C4-2B (cell line): ENCODE data around the gene MDM4.

Experiments used
- H3K27ac ChIP-seq: fragments of 450-650 bp; 2 replicates; pipeline ENCODE4 v1.5.1; 2017
- ZFX ChIP-seq: fragments of 450-650 bp; IDR thresholded peaks from 2 replicates; pipeline ENCODE4 v1.6.1; 2017
- TF ChIP-seq, protein P1 (sequence below): fragments of 450-650 bp; conservative IDR thresholded peaks from 2 replicates; pipeline ENCODE4 v1.5.1; 2017; ENCODE audit warnings: mild to moderate bottlenecking

The MDM4 gene

DNA sequence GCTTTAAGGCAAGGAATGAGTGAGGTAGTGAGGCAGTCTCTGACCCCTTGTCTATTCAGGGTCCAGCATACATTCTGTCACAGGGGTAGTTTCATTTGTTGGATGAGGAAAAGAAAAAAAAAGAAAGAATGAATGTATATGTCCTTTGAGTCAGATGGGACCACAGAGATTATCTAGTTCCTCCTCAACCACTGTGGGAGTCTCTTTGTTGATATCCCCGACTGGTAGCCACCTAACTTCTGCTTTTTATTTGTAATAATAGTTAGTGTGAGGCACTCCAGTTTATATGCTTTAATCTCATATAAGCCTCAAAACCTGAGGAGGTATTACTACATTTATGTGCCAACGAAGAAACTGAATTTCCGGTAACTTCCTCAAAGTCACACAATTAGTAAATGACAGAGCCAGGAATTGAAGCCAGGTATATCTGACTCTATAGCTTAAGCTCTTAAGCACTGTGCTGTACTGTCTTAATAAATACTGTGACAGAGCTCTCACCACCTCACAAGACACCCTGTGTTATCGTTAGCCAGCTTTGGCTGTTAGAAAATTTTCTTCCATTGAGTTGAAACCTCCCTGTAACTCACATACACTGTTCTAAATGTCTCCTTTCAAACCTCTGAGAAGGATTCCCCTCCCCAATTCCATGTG is 82.2 kb downstream of the MDM4 start:
- H3K27ac ChIP-seq = no peak overlapping the region
- TF ChIP-seq, protein P1, sequence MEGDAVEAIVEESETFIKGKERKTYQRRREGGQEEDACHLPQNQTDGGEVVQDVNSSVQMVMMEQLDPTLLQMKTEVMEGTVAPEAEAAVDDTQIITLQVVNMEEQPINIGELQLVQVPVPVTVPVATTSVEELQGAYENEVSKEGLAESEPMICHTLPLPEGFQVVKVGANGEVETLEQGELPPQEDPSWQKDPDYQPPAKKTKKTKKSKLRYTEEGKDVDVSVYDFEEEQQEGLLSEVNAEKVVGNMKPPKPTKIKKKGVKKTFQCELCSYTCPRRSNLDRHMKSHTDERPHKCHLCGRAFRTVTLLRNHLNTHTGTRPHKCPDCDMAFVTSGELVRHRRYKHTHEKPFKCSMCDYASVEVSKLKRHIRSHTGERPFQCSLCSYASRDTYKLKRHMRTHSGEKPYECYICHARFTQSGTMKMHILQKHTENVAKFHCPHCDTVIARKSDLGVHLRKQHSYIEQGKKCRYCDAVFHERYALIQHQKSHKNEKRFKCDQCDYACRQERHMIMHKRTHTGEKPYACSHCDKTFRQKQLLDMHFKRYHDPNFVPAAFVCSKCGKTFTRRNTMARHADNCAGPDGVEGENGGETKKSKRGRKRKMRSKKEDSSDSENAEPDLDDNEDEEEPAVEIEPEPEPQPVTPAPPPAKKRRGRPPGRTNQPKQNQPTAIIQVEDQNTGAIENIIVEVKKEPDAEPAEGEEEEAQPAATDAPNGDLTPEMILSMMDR = no peak
- TF ChIP-seq ZFX = no peak

DNA sequence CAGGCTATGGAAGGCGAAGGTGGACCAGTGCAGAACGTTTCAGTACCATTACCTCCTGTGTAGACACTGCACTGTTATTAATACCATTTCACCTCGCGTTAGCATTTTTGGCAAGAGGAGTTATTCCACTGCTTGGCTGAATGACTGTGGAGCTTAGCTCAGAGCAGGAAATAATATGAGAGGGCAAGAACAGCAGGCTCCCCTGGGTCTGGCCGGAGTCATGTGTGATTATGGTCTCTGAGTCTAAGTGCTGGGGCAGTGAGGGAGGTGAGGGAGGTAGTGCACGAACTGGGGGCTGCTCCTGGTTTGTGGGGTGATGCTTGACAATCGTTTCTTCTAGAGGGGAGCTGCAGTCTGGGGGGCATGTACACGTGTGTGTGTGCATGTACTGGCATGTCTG is 82.9 kb downstream of the MDM4 start:
- TF ChIP-seq, protein P1 = no peak
- no peak for TF ChIP-seq ZFX
- H3K27ac ChIP-seq = no peak overlapping the region

DNA sequence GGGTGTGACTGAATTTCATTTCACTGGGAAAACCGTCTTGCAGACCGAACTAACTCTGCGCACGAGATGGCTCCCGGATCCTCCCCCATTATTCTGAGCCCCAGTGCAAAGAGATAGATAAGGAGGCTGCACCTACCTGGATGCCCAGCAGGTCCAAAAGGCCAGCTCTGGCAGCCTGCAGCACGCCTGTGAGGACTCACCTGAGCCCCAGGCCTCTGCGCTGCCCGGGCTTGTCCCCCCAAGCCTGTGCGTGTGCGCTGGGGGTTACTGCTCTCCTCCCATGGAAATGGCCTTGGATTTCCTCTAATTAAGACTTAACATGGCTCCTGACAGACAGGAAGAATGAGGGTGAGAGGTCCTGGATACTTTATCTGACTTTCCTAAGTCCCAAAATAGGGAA is 83.4 kb downstream of the MDM4 start:
- H3K27ac ChIP-seq = no peak overlapping the region
- TF ChIP-seq ZFX = no peak
- TF ChIP-seq, protein P1 = no peak

DNA sequence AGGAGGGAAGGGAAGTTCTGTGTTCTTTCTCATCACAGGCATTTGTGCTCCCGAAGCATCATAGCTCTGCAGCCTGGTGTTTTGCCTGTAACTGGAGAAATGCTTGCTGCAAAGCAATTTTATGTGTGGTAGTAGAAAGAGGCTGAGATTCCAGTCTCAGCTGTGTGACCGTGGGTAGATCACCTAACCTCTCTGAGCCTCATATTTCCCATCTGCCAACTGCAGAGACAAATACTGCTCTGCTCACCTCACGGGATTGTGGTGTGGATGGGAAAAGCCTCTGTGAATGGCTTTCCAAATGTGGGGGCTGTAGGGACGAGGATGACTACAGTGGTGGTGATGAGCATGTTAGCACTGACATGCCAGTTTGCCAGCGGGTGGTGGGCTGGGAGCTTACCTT is 84.0 kb downstream of the MDM4 start:
- no peak for TF ChIP-seq ZFX
- TF ChIP-seq, protein P1 = no peak
- no peak overlapping the region for H3K27ac ChIP-seq

DNA sequence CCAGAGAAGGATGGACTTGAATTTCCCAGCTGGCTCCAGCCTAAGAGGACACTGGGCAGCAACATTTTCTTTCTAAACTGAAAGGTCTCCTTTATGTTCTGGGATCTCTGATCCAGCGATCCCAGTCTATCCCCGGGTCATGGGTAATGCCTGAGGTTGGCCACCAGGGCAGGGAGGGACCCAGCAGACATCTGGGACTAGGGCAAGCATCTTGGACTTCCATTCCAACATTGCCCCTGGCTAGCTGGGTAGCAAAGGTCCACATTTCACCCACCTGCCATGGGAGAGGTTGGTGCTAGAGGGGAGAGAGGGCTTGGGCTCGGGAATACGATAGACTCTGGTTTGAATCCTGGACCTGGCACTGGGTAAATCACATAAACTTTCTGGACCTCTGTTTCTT is 84.8 kb downstream of the MDM4 start:
- H3K27ac ChIP-seq = no peak overlapping the region
- TF ChIP-seq, protein P1 = no peak; the same call in 1 of the 2 replicates
- no peak for TF ChIP-seq ZFX

DNA sequence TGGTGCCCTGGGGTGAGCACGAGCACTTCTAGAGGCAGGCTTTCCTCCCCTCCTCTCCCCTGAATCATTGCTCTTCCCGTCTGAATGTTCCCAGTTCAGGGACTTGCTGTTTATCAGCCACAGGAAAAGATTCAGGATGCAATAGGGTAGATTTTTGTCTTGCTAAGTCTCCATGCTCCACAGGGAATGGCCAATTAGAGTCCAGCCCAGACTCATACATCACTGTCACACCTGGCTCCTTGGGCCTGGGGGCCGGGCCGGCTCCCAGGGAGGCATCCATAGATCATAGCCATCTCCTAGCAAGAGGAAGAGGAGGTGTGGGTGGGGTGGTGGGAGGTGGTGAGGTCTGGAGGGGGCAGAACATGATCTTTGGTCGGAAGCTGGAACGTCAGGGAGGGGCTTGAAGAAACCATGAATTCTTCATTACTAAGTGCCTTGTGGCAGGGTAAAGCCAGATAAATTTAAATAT is 85.9 kb downstream of the MDM4 start:
- no peak for TF ChIP-seq ZFX
- TF ChIP-seq, protein P1 = no peak

DNA sequence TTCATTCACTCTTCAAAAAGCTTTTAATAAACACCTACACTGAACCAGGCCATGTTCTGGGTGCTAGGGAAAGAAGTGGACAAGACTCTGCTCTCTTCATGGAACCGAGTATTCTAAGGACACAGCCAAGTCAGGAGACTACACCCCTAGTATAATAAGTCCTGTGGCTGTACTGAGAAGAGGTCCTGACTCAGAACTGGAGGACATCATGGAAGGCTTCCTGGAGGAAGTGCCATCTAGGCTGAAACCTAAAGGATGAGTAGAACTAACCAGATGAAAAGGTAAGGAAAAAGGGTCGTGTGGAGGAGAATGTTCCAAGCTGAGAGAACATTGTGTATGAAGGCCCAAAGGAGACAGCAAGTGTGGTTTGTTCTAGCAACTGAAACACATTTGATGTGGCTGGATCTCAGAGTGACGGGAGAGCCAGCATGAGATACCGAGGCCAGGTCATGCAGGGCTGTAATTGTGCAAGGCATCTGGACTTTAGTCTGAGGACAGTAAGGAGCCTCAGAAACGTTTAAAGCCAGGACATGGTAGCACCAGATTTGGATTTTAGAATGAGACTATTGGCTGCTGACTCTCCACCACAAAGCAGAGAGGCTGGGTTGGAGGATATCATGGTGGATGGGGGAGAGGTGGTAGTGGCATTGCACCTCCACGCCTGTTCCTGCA is 86.8 kb downstream of the MDM4 start:
- TF ChIP-seq ZFX = no peak
- TF ChIP-seq, protein P1 = no peak
- no peak overlapping the region for H3K27ac ChIP-seq

More for the DNA sequence above, 85.9 kb downstream of the MDM4 start:
- H3K27ac ChIP-seq = no peak overlapping the region
